Effector memory CD8-positive, alpha-beta T cell (primary cell): ENCODE results near the gene NFIB.

Source experiments
- ATAC-seq: fragments of 150-1000 bp; cut with Tn5 transposase; replicated peaks from 2 replicates; pipeline ENCODE4 v1.10.0; 2021; ENCODE audit warnings: mild to moderate bottlenecking, moderate library complexity
- DNase-seq, 3 experiments: peaks; one replicate each; pipeline ENCODE4 v3.0.0; 2021
- H3K27ac Mint-ChIP-seq, 2 donors: one replicate each; pipeline ENCODE4 v1.8.0; 2022; ENCODE audit warnings: mild to moderate bottlenecking in 2 of 2, mixed read lengths in 2 of 2, moderate library complexity in 2 of 2
- H3K27me3 Mint-ChIP-seq, 2 donors: one replicate each; pipeline ENCODE4 v1.8.0; 2022; ENCODE audit warnings: mixed read lengths in 2 of 2
- H3K36me3 Mint-ChIP-seq: one replicate; pipeline ENCODE4 v1.8.0; 2022; ENCODE audit warnings: mild to moderate bottlenecking, moderate library complexity, mixed read lengths; ENCODE audit not compliant: insufficient read depth
- H3K4me1 Mint-ChIP-seq, 2 donors: one replicate each; pipeline ENCODE4 v1.8.0; 2022; ENCODE audit warnings: low read depth in 2 of 2, mixed read lengths in 2 of 2
- H3K4me3 Mint-ChIP-seq, 2 donors: one replicate each; pipeline ENCODE4 v1.8.0; 2022; ENCODE audit warnings: mild to moderate bottlenecking in 2 of 2, mixed read lengths in 2 of 2, moderate library complexity in 2 of 2
- H3K9me3 Mint-ChIP-seq, 2 donors: one replicate each; pipeline ENCODE4 v1.8.0; 2022; ENCODE audit warnings: mixed read lengths in 2 of 2

Gene NFIB

GRCh38 chr9:14189146-14189545, 124.8 kb downstream of the NFIB start:
- peaks cover 0 to 1% of the 10 kb centered on the region in 2 donors for H3K9me3 Mint-ChIP-seq
- H3K27me3 Mint-ChIP-seq: no peaks in the 10 kb centered on the region
- ATAC-seq (no peak), DNase-seq (no peak)
- H3K4me3 Mint-ChIP-seq: no peak overlapping the region
- no peak overlapping the region for H3K27ac Mint-ChIP-seq
- H3K36me3 Mint-ChIP-seq: no peaks in the 10 kb centered on the region
- H3K4me1 Mint-ChIP-seq: no peaks in the 10 kb centered on the region

GRCh38 chr9:14188538-14188937, 125.4 kb downstream of the NFIB start:
- no peaks in the 10 kb centered on the region for H3K27me3 Mint-ChIP-seq
- no peak for ATAC-seq

GRCh38 chr9:14188011-14188410, 125.9 kb downstream of the NFIB start:
- no peaks in the 10 kb centered on the region for H3K27me3 Mint-ChIP-seq
- H3K4me1 Mint-ChIP-seq: no peaks in the 10 kb centered on the region
- H3K9me3 Mint-ChIP-seq: peaks cover 0 to 7% of the 10 kb centered on the region in 2 donors
- no peak overlapping the region for H3K27ac Mint-ChIP-seq
- no peak overlapping the region for H3K4me3 Mint-ChIP-seq
- no peak for ATAC-seq
- H3K36me3 Mint-ChIP-seq: no peaks in the 10 kb centered on the region
- DNase-seq: no peak

More at GRCh38 chr9:14188538-14188937, 125.4 kb downstream of the NFIB start:
- peaks cover 0 to 7% of the 10 kb centered on the region in 2 donors for H3K9me3 Mint-ChIP-seq
- H3K27ac Mint-ChIP-seq: no peak overlapping the region
- no peak for DNase-seq
- H3K4me1 Mint-ChIP-seq: no peaks in the 10 kb centered on the region
- H3K36me3 Mint-ChIP-seq: no peaks in the 10 kb centered on the region
- no peak overlapping the region for H3K4me3 Mint-ChIP-seq

- Mint-ChIP-seq H3K27ac (no peak overlapping the region), H3K36me3 (no peaks in the 10 kb centered on the region), H3K27me3 (no peaks in the 10 kb centered on the region), H3K4me3 (no peak overlapping the region), H3K4me1 (no peaks in the 10 kb centered on the region), H3K9me3 (peaks cover 0 to 7% of the 10 kb centered on the region in 2 donors)
- ATAC-seq: no peak
- DNase-seq: no peak
Observed at GRCh38 chr9:14186096-14186495, 127.8 kb downstream of the NFIB start.

- ATAC-seq (no peak), DNase-seq (no peak)
- peaks cover 2 to 7% of the 10 kb centered on the region in 2 donors for H3K9me3 Mint-ChIP-seq
- H3K36me3 Mint-ChIP-seq: no peaks in the 10 kb centered on the region
- H3K4me3 Mint-ChIP-seq: no peak overlapping the region
- no peaks in the 10 kb centered on the region for H3K27me3 Mint-ChIP-seq
- no peaks in the 10 kb centered on the region for H3K4me1 Mint-ChIP-seq
- H3K27ac Mint-ChIP-seq: no peak overlapping the region
Observed at GRCh38 chr9:14185016-14185415, 128.9 kb downstream of the NFIB start.

GRCh38 chr9:14183001-14183400, 130.9 kb downstream of the NFIB start:
- ATAC-seq: no peak
- H3K27me3 Mint-ChIP-seq: no peaks in the 10 kb centered on the region
- H3K36me3 Mint-ChIP-seq: no peaks in the 10 kb centered on the region
- no peak for DNase-seq
- no peak overlapping the region for H3K27ac Mint-ChIP-seq
- H3K4me3 Mint-ChIP-seq: no peak overlapping the region
- no peaks in the 10 kb centered on the region for H3K4me1 Mint-ChIP-seq
- H3K9me3 Mint-ChIP-seq: peaks cover 2 to 7% of the 10 kb centered on the region in 2 donors

GRCh38 chr9:14180960-14181537, 132.9 kb downstream of the NFIB start:
- no peak for DNase-seq
- Mint-ChIP-seq H3K4me1 (no peaks in the 10 kb centered on the region), H3K36me3 (no peaks in the 10 kb centered on the region), H3K27ac (no peak overlapping the region), H3K4me3 (no peak overlapping the region), H3K27me3 (no peaks in the 10 kb centered on the region), H3K9me3 (peaks cover 2 to 7% of the 10 kb centered on the region in 2 donors)
- no peak for ATAC-seq

GRCh38 chr9:14180093-14180959, 133.6 kb downstream of the NFIB start:
- no peak for ATAC-seq
- Mint-ChIP-seq H3K4me3 (no peak overlapping the region), H3K27me3 (no peaks in the 10 kb centered on the region), H3K27ac (no peak overlapping the region), H3K36me3 (no peaks in the 10 kb centered on the region), H3K9me3 (peaks cover 2 to 7% of the 10 kb centered on the region in 2 donors), H3K4me1 (no peaks in the 10 kb centered on the region)
- DNase-seq: no peak

GRCh38 chr9:14179449-14179848, 134.5 kb downstream of the NFIB start:
- Mint-ChIP-seq H3K27ac (no peak overlapping the region), H3K27me3 (no peaks in the 10 kb centered on the region), H3K4me1 (no peaks in the 10 kb centered on the region), H3K9me3 (peaks cover 2 to 7% of the 10 kb centered on the region in 2 donors), H3K4me3 (no peak overlapping the region), H3K36me3 (no peaks in the 10 kb centered on the region)
- ATAC-seq: no peak
- DNase-seq: no peak

- no peak overlapping the region for H3K4me3 Mint-ChIP-seq
Observed at GRCh38 chr9:14175778-14176177, 138.2 kb downstream of the NFIB start.

GRCh38 chr9:14173713-14174112, 140.2 kb downstream of the NFIB start:
- H3K27ac Mint-ChIP-seq: no peak overlapping the region
- no peaks in the 10 kb centered on the region for H3K4me1 Mint-ChIP-seq
- no peaks in the 10 kb centered on the region for H3K36me3 Mint-ChIP-seq
- ATAC-seq: no peak
- peaks cover 0 to 2% of the 10 kb centered on the region in 2 donors for H3K9me3 Mint-ChIP-seq
- no peak overlapping the region for H3K4me3 Mint-ChIP-seq
- no peaks in the 10 kb centered on the region for H3K27me3 Mint-ChIP-seq
- no peak for DNase-seq

More at GRCh38 chr9:14175778-14176177, 138.2 kb downstream of the NFIB start:
- Mint-ChIP-seq H3K9me3 (peaks cover 0 to 3% of the 10 kb centered on the region in 2 donors), H3K36me3 (no peaks in the 10 kb centered on the region), H3K27ac (no peak overlapping the region), H3K4me1 (no peaks in the 10 kb centered on the region), H3K27me3 (no peaks in the 10 kb centered on the region)
- ATAC-seq: no peak
- DNase-seq: no peak

GRCh38 chr9:14170973-14171596, 142.9 kb downstream of the NFIB start:
- H3K36me3 Mint-ChIP-seq: no peaks in the 10 kb centered on the region
- ATAC-seq (no peak), DNase-seq (no peak)
- peaks cover 0 to 2% of the 10 kb centered on the region in 2 donors for H3K9me3 Mint-ChIP-seq
- no peaks in the 10 kb centered on the region for H3K27me3 Mint-ChIP-seq
- no peak overlapping the region for H3K27ac Mint-ChIP-seq
- no peak overlapping the region for H3K4me3 Mint-ChIP-seq
- H3K4me1 Mint-ChIP-seq: no peaks in the 10 kb centered on the region

GRCh38 chr9:14170392-14170931, 143.5 kb downstream of the NFIB start:
- ATAC-seq: no peak
- no peak overlapping the region for H3K27ac Mint-ChIP-seq
- H3K27me3 Mint-ChIP-seq: no peaks in the 10 kb centered on the region
- DNase-seq: no peak
- H3K4me1 Mint-ChIP-seq: no peaks in the 10 kb centered on the region
- H3K4me3 Mint-ChIP-seq: no peak overlapping the region
- H3K9me3 Mint-ChIP-seq: peaks cover 0 to 2% of the 10 kb centered on the region in 2 donors
- H3K36me3 Mint-ChIP-seq: no peaks in the 10 kb centered on the region
